GM15510 (cell line): ENCODE measurements around the gene GLIS1.

Experiments
- POLR2A ChIP-seq: IDR thresholded peaks from 3 replicates; pipeline ENCODE4 v1.6.1; 2011; ENCODE audit warnings: borderline replicate concordance; ENCODE audit not compliant: insufficient read length; ENCODE audit errors: extremely low read depth

GLIS1 gene

DNA sequence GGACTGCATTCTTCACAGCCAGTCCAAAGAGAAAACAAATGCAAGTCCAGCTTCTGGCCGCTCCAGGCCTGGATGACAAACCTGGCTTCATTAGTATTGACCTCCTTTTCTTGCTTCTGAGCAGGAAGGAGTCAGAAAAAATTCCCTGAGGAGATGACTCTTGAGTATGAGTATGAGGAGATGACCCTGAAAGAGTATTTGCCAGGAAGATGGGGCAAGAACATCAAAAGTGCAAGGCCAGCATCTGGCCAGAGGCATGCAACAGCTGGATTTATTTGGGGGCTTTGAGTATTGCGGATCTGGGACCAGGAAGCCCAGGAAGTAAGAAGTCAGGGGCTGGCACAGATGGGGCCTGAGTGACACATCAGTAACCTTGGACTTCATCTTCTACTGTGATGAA is 113.9 kb downstream of the GLIS1 start:
- no peak for TF ChIP-seq POLR2A

DNA sequence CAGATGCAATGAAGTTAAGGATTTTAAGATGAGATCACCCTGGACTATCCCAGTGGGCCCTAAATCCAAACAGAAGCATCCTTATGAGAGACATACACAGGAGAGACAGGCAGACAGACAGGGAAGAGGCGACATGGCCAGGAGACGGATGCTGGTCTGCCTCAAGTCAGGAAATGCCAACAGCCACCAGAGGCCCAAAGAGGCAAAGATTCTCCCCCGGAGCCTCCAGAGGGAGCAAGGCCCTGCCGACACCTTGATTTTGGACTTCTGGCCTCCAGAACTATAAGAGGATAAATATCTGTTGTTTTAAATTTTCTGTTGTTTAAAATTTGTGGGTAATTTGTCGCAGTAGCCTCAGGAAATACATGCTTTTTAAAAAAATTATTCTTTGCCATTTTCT is 116.4 kb downstream of the GLIS1 start:
- no peak for TF ChIP-seq POLR2A

DNA sequence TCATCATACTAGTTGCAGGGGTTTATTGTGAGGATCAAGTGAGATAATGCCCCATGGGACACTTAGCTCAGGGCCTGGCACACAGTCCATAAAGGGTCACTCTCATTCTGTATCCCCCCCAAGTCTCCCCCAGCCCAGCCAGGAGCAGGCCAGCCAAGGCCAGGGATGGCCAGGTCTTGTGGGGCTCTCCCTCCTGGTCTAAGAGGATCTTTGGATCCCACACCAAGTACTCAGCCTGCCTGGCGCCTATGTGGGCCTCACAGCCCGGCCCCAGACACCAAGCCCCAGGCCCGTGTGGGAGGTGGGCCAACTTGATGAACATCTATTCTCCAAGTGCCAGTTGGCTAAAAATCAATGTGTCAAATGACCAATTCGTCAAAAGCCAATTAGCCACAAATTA is 117.8 kb downstream of the GLIS1 start:
- TF ChIP-seq POLR2A: no peak

DNA sequence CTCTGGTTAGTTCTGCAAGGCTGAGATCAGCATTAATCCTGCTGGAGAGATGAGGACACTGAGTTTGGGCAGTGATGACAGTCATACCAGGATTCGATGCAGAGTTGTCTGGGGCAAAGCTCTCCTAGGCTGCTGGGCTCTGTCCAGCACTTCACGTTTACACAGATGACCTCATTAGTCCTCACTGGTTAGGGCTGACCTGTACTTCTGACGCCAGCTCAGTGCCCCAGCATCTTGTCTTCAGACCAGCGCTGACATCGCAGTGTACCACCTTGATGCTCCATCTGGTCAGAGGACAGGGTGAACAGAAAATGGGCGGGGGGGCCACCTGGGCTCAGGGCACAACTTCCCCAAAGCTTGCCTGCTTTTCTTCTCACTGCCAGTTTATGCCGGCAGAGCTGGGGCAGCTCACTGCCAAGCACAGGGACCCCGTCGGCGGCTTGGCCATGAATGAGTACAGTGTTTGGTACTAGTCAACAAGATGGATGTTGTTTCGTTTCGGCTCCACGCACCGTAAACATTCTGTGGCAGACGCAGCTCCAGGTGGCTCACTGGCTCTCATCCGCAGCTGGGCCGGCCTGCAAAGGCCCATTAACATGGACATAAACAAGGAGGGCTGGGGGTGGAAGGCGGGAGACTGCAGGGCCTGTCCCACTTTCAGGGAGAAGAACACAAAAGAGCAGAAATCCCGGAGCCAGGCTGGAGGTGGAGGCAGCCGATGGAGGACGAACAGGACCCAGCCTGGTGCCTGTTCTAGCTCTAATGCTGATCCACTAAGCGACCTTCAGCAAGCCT is 118.7 kb downstream of the GLIS1 start:
- no peak for TF ChIP-seq POLR2A

DNA sequence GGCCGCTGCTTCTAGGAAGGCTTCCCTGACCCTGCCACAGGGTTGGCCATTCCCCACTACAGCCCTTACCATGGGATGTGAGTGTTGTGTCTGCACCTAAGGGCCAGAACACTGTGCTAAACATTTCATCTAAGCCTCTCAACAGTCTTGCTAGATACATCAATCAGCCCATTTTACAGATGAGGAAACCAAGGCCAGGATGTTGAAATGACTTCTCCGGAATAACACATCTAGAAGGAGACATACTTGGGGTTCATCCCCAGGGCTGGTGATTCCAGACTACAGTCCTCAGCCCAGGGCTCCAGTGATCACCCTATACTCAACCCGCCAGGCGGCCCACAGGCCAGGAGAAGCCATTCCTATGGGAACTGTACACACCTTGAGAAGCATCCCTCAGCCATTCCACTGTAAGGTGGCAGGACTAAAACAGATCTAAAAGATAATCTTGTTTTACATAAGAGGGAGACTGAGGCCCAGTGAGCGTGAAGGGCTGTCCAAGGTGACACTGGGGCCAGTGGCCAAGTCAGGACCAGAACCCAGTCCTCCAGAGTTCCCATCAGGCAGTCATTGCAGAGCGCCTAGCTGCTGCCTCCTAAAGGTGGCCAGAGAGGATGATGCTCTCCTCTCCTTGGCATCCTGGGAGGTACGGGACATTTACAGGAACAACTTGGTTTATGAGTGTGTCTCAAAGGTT is 119.5 kb downstream of the GLIS1 start:
- no peak for TF ChIP-seq POLR2A

DNA sequence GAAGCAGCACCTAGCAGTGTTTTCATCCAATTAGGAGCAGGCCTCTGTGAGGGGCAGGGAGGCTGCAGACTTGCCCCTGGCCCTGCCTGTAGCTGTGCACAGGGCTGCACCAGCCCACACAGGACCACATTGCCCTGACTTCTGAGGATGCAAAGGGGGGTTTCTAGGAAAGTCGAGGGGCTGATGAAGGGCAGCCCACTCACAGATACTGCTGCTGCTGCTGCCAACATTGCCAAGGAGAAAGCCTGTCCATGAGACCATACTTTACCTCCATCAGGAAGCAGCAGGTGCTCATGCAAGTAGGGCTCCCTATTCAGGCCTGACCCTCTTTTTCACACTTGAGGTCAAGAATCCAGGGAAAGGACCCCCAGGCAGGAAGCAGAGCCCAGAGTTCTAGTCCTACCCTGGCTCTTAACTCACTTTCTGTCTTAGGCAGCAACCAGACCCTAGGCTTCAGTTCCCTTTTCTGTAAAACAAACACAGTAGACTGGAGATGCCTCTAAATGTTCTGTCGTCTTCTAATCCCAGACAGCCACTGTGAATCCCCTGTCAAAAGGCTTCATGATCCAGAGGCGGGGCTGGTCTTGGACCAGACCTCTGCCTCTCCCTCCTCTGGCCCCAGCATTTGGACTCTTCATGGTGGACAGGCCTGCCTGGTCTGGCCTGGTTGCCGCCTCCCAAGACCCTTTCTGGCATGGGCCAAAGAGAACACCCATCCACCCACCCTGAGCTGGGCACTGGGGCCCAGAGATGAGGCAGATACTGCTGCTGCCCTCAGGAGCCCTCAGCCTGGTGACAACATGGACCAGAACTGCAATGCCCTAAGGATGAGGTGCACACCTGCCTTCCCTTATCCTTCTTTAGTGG is 120.2 kb downstream of the GLIS1 start:
- no peak for TF ChIP-seq POLR2A

DNA sequence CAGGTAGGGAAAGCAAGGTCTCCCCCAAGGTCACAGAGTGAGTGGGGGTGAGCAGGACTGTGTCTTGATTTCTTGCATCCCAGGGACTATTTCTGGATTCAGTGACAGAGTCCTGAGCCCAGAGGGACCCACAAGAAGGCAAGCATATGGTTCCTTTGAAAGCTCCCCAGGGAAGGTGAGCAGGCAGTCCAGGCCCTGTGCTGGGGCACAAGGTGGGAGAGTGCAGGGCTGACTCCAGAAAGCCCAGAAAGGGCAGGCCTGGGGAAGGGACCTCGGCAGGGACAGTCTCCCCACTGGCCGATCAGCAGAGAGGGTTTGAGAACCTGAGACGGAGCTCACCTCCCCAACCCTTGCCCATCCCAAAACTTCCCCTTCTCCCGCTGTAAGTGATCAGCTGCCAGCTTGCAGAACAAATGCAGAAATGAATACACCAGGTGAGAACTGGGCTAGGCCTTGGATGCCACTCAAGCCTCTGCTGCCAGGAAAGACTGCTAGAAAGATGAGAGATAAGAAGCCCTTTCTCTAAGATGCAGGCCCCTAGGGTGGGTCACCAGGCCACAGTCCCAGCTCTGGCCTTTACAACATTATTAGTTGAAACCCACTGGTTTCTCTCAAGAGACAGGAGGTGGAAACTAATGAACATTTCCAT is 121.0 kb downstream of the GLIS1 start:
- no peak for TF ChIP-seq POLR2A

DNA sequence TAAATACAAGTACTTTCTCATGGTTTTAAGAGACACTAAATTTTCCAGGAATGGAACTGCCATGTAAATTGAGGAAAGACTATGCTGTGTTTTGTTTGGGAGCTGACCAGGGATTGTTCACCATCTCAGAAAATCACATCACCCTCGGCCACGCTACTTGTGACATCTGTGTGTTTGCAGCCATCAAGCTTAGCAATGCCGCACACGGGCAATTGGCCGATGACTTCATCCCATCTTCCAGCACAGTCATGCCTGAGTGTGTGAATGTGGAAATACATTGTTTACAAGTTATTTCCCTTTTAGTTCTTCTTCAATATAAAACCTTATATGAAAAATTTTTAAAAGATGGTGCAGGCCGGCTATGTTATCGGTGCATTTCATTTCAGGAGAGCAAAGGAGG is 121.6 kb downstream of the GLIS1 start:
- TF ChIP-seq POLR2A: no peak

DNA sequence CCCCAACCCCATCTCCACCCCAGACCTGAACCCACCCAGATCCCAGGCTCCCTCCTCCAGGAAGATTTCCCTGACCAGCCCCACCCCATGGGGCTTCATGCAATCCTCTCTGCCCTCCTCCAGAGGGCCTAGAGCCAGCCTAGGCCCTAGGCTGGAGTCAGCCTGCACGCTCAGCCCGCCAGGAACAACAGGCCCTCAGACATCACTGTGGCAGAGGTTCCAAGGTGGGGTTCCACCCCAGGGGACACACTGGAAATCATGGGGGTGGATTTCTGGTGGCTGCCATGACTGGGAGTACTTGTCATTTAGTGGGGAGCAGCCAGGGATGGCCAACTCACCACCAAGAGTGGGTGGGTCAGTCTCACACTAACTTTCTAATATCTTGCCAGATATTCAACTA is 122.0 kb downstream of the GLIS1 start:
- TF ChIP-seq POLR2A: no peak

DNA sequence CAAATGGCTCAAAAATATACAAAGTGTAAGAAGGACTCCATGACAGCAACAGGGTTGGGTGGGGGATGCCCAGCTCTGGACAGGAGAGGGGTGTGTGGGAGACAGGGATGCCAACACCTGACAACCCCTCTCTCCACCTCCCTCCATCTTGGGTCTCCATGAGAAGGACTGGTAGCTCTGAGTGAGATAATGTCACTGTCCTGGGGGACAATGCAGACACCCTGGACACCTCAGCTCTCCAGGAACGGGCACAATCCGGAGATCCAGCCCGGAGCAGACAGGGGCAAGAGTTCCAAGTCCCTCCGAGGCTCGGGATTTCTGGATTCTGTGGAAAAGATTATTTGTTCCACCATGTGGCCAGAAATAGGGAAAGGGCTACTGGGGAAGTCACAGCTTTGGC is 122.5 kb downstream of the GLIS1 start:
- TF ChIP-seq POLR2A: no peak

DNA sequence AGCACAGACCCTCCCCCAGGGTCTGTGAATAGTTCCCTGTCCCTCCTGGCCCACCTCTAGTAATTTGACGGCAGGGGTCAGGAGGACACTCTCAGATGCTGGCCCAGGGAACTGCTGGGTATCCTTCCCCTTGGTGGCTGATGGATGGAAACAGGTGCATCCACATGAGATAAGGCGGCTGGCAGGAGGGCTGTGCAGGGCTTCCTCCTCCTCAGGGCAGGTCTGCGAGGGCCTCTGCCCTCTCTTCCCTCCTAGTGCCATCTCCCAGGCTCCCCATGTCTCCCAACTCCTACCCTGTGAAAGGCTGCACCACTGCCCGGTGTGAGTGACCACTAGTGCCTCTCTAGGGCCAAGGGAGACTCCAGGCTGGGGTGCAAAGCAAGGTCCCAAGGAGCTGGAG is 123.9 kb downstream of the GLIS1 start:
- TF ChIP-seq POLR2A: no peak

DNA sequence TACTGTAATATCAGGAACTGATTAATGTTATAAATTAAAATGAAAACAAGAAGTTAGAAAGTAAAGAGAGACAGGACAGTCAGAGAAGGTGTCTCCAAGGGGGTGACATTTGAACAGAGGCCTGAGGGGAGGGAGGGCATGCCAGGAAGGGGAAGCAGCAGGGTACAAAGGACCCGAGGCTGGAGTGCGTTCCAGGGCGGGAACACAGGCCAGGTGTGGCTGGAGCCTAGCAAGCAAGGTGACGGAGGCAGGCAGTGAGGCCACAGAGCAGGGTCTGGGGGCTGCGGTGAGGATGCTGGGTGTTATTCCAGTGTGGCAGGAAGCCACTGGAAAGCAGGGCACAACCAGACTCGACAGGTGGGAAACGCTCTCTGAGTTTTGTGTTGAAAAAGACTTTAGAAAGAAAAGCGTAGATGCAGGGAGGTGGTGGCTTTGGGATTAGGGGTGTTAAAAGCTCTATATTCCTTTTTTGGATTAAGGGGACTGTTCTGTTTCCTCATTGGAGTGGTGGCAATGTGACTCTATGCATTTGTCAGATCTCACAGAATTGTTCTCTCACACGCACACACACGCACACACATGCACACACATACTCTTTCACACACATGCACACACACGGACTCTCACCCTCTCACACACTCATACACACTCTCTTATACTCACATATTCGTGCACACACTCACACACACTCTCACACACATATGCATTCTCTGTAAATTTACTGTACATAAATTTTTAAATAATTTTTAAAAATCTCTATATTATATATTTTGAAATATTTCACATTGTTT is 124.5 kb downstream of the GLIS1 start:
- no peak for TF ChIP-seq POLR2A

DNA sequence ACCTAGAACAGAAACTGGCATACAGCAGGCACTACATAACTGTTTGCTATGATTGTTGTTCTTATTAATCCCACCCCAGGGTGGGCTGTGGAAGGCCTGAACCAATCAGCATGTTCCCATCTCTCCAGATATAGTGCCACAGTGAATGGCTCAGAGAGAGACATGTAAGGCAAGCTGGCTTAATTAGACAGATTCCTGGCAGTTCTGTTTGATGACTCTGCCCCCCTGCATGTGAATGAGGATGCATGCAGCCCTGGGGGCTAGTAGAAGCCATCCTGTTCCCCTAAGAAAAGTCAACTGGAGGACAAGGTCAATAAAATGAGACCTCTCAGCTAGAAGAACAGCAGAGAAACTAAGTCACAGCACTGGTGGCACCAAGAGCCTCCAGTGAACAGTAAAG is 130.3 kb downstream of the GLIS1 start:
- no peak for TF ChIP-seq POLR2A

DNA sequence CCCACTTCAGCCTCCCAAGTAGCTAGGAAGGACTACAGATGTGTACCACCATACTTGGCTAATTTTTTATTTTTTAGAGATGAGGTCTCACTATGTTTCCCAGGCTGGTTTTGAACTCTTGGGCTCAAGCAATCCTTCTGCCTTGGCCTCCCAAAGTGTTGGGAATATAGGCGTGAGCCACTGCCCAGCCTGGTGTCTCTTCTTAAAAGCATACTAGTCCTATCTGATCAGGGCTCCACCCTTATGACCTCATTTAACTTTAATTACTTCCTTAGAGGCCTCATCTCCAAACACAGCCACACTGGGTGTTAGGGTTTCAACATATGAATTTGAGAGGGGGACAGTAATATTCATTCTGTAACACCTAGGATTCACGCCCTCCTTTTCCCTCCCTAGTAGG is 130.9 kb downstream of the GLIS1 start:
- TF ChIP-seq POLR2A: no peak
